Omental fat pad (tissue), 4 donors: ENCODE data around the gene ERC2. TPM values are rescaled to one million over a fixed set of nuclear protein-coding genes. Genes with fewer than 3 reads are reported as not detected.
A peak's percentile ranks its signal among the peaks of the same experiment; 100 is the strongest.

Source experiments
- ATAC-seq: fragments of 150-250 bp; one replicate; pipeline ENCODE4 v1.9.1; 2016; ENCODE audit warnings: mild to moderate bottlenecking, moderate library complexity; ENCODE audit not compliant: low FRiP score
- DNase-seq: peaks from one replicate; pipeline ENCODE4 v3.0.0-alpha.2; 2019; ENCODE audit warnings: low spot score
- total RNA-seq, 4 donors: library from RNA; depleted of rRNA; stranded (reverse); fragments of >200 nt; gene quantifications; one replicate each; pipeline ENCODE4 v1.1.0, GENCODE V29; 2016
- TF ChIP-seq, protein P1 (sequence below), 3 donors: fragments of 450-650 bp; IDR thresholded peaks; one replicate each; pipeline ENCODE4 v1.5.1; 2016 to 2017; ENCODE audit warnings: antibody characterized with exemption in 3 of 3, mild to moderate bottlenecking in 3 of 3, moderate library complexity in 2 of 3

The ERC2 gene
- total RNA-seq, 4 donors from 2014 or later = 0.75 to 4.2 (median 2.3) TPM; not detected in 1

GRCh38 chr3:55662683-55663082 lies 805.6 kb downstream of the ERC2 start:
- TF ChIP-seq, protein P1, sequence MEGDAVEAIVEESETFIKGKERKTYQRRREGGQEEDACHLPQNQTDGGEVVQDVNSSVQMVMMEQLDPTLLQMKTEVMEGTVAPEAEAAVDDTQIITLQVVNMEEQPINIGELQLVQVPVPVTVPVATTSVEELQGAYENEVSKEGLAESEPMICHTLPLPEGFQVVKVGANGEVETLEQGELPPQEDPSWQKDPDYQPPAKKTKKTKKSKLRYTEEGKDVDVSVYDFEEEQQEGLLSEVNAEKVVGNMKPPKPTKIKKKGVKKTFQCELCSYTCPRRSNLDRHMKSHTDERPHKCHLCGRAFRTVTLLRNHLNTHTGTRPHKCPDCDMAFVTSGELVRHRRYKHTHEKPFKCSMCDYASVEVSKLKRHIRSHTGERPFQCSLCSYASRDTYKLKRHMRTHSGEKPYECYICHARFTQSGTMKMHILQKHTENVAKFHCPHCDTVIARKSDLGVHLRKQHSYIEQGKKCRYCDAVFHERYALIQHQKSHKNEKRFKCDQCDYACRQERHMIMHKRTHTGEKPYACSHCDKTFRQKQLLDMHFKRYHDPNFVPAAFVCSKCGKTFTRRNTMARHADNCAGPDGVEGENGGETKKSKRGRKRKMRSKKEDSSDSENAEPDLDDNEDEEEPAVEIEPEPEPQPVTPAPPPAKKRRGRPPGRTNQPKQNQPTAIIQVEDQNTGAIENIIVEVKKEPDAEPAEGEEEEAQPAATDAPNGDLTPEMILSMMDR (IDR thresholded peaks at IDR 0.05) = no peak
- no peak for DNase-seq
- ATAC-seq = peak; percentile 57

DNA sequence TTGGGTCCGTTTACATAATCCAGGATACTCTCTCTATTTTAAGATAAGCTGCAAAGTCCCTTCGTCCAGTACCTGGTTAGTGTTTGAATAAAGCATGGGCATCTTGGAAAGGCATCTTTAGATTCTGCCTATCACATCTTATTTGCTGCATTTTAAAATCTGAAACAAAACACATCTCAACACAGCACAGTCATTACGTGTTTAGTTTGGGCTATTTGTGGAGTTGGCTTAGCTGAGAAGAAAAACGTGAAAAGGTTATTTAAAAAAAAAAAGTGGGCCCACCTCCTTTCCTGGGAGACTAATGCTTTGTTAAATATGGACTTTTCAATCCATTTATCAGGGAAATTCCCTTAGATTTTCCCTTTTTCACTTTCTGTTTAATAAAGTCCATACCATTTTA lies 806.7 kb downstream of the ERC2 start:
- ATAC-seq (no peak), DNase-seq (no peak)
- TF ChIP-seq, protein P1 (IDR thresholded peaks at IDR 0.05) = no peak

DNA sequence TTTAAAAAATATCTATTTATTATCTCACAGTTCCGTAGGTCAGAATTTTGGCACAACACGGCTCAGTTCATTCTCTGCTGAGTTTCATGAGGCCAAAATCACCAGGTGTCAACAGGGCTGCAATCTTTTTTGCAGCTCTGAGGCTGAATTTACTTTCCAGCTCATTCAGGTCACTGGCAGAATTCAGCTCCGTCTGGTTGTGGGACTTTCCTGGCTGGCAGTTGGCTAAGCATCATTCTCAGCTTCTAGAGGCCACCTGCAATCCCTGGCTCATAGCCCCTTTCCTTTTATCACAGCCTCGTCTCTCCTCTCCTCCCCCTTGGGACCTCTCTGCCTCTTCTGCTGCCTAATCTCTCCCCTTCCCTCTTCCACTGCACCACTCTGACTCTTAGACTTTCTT lies 807.1 kb downstream of the ERC2 start:
- ATAC-seq = no peak
- TF ChIP-seq, protein P1 (IDR thresholded peaks at IDR 0.05) = no peak
- no peak for DNase-seq

GRCh38 chr3:55660642-55661041 lies 807.6 kb downstream of the ERC2 start:
- TF ChIP-seq, protein P1 (IDR thresholded peaks at IDR 0.05) = no peak
- ATAC-seq = no peak

GRCh38 chr3:55659701-55660100 lies 808.6 kb downstream of the ERC2 start:
- TF ChIP-seq, protein P1 (IDR thresholded peaks at IDR 0.05) = no peak
- no peak for DNase-seq
- ATAC-seq = no peak

More at GRCh38 chr3:55660642-55661041, 807.6 kb downstream of the ERC2 start:
- DNase-seq = no peak

GRCh38 chr3:55658690-55659562 lies 809.3 kb downstream of the ERC2 start:
- no peak for DNase-seq

More at GRCh38 chr3:55658690-55659562, 809.3 kb downstream of the ERC2 start:
- no peak for ATAC-seq
- TF ChIP-seq, protein P1 (IDR thresholded peaks at IDR 0.05) = no peak
